DMS79 treated with DMSO at 0.1 percent for 48 hours (cell line): ENCODE data around the gene KRT16.
"Not testable (repeated sequence)": the region's sequence is repeated elsewhere in the genome, so short reads cannot be mapped to it uniquely, and the experiment has no call there.

Experiments used
- DNase-seq: peaks from one replicate; lab custom pipeline; 2025; lab: John Stamatoyannopoulos, UW

Gene KRT16

DNA sequence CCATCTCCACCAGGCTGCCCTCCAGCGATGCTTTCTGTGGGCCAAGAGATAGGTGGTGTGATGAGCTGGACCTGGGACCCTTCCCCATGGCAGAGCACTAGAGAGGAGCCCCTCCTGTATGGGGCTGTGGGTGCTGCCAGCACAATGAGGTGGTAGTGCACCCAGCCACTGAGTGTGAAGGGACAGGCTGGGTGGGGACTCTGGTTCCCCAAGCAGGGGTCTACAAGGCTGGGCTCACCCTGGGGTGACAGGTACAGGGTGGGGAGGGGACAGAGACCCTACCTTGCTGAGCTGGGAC, 15.5 kb upstream of the KRT16 start:
- not testable (repeated sequence) for DNase-seq

DNA sequence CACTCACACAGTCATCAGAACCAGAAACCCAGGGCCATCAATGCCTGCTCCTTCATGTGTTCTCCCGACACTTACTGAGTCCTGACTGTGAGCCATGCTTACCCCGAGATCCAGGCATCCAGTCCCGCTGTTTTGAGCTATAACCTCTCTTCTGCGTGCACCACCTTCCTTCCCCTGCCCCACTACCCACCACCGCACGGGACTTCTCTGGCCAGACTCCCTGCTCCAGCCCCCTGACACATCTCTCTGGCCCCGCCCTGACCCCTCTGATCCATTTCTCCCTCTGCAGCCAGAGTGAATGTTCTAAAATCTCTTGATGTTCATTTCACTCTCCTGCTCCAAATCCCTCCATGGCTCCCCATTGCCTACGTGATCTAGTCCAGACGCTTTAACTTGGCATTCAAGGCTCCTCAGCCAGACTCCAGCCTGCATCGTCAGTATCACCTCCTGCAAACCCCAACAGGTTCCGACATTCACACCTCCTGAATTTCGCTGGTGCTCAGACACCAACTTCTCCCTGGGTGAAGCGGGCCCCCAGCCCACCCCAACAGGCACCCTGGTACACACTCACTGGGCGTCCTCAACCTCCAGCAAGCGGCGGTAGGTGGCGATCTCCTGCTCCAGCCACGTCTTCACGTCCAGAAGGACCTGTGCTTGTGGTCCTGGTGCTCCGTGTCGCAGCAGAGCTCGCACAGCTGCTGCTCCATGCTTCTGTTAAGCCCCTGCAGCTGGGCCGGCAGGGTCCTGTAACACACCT, 14.9 kb upstream of the KRT16 start:
- no peak for DNase-seq

DNA sequence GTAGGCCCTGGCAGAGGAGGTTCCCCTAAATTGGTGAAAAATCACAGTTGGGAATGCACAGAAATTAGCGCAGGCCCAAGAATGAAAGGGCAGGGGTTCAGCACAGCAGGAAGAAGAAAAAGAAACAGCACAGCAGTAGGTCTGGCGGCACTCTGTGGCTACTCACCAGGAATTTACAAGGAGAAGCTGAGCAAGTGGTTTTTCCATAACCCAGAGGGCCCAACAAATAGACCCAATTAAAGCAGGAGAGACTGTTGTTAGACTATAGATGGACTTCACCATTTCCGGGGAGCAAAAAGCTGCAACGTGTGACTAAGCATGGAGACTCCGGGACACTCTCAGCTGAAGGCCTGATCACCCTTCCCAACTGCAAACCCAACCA, 14.3 kb upstream of the KRT16 start:
- not testable (repeated sequence) for DNase-seq

DNA sequence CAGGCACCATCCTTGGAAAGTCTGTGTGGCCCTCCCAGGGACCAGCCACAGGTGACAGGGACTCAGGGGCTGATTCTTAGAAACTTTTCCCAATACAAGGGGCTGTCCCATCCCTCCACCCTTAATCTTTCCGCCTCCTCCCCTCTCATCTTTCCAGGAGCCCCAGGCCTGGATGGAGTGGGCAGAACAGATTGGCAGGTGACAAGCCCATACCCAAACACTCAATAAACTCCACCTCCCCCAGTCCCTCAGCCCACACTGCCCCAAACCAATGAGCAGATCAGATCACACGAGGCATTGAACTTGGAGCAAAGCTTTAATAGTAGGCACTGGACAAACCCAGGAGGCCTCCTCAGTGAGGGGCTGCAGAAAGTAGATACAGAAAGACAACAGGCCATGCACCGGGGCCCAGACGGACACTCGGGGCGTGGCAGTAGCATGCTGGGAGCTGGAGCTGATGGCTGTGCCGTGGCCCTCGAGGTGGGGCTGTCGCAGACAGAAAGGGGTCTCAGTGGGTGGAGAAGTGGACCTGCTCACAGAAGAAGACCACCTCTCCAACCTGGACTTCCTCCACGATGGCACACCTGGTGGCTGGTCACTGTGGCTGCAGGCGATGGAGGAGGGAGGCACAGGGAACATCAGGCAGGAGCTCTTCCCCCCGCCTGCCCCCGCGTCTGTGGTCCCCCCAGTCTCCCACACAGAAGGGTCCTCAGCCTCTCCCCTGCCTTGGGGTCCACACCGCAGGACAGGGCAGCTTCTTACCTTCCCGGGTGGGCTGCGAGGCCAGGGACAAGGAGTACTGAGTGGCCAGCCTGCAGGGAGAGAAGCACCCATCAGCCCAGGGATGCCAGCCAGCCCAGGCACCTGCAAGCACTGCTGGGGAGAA, 13.7 kb upstream of the KRT16 start:
- DNase-seq, result not testable (repeated sequence)

DNA sequence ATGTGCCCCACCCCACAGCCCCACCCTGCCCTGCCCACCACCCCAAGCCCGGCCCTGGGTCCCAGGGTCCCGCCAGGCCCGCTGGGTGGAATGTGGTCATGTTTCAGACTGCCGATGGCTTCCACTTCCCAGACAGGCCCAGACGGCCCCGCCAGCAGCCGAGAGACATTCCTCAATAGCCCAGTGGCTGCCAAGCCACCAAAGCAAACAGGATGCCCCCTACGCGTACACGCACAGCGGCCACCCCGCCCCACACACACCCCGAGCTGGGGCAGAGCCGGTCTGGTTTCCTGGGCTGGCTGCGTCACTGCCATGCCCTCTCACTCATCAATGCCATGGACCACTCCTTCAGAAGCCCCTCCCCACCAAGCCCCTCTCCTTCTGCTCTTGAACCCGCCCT, 13.0 kb upstream of the KRT16 start:
- no peak for DNase-seq

DNA sequence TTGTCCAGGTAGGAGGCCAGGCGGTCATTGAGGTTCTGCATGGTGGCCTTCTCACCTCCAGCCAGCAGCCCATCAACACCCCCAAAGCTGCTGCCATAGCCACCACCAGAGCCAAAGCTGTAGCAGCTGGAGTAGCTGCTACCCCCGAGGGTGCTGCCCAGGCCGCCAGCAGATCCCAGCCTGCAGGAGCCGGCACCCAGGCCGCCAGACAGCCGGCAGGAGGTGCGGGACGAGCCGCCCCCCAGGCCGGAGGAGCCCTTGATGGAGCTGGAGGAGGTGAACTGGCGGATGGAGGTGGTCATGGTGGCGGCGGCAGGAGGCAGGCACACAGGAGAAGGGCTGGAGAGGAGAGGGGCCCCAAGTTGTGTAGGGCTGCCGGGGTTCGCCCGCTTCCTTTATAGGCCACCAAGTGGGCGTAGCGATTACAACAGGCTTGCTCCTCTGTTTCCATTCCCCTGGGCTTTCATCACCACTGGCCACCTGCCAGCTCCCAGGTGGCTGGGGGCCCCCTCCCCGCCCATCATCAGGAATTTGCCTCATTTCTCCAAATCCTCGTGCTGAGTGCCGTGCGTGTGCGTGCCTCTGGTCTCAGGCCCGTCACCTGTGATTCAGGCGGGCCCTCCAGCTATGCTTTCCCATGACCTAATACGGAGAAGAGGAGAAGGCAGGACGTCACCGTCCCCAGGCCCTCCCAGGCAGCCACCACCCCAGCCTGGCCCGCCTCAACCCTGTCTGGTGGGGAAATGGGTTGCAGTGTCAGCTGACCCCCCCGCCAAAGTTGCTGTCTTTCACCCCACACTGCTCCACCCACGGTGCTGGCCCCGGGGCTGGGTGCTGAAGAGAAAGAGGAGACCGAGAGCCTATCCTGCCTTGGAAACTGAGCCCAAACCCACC, 11.9 kb upstream of the KRT16 start, which contains the start of gene KRT17:
Gene KRT17 (minus strand): TSS at position 368 of the 894 bp plus-strand sequence. CDS start 66 bp downstream, at position 302.
- DNase-seq, result no peak

DNA sequence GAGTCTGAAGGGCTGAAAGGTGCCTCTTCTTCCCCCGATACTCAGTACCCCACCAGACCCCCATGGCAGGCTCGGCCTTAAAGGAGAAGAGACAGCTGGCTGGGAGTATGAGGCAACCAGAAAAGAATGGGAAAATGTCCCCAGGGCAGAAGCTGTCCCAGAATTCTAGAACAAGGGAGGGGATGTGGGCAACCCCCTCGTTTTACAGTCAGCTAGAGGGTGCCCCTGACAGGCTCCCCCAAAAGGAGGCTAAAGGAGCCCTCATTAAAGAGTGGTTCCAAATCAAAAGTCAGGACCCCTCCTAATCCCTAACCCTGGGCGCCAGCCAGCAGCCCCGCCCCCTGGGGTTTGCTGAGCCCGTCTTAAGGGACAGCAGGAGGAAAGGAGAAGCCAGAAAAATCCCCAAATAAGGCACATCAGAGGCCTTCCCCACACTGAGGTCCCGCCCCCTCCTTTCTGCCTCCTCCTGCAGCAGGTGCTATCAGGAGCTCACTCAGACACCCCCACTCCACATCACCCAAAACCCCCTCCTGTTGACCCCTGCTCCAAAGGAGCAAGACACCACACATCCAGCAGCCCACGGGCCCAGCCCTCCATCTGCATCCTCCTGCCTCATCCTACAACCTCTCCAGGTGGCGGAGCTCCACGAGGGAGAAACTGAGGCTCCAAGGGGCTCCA, 10.8 kb upstream of the KRT16 start:
- DNase-seq, result not testable (repeated sequence)

DNA sequence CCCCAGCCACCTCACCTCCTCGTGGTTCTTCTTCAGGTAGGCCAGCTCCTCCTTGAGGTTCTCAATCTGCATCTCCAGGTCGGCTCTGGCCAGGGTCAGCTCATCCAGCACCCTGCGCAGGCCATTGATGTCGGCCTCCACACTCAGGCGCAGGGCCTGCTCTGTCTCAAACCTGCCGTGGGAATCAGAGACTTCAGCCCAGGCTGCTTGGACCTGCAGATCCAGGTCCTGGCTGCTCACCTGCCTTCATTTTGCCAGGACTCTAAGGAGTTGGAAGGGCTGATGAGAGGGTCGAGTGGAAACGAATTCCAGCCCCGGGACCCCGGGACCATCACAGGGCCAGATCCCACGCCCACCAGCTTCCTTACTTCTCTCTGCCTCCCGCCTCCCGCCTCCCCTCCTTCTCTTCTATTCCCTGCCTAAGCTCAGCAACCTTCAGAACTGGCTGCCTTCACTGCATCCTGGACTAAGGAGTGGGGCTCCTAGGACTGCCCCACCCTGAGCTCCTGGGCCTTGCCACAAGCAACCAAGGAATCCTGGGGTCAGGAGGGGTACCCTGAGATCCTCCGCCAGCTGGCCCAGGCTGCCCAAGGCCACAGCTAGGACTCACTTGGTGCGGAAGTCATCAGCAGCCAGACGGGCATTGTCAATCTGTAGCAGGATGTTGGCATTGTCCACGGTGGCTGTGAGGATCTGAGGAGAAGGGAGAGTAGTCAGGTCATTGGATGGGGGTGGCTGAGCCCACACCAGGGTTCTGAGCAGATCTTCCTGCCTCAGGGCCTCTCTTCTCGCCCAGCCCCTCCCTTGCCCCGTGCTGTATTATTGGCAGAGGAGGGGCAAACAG, 10.0 kb upstream of the KRT16 start:
- not testable (repeated sequence) for DNase-seq

DNA sequence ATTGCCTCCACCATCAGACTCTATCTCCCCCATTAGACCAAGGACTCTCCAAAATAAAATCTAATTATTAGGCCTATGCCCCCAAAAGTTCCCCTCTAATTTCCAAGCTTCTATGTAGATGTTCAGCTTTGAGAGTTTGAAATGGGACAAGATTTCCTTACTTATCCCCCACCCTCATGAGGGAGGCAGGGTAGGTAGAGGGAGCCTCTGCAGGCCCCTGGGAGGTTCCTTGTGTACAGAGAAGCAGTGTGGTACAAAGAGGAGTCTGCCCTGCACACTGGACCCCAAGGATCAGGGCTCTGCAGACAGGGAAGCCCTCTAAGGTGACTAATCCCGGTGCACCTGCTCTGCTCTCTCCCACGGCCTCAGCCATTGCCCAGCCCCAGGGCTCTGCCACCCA, 9.3 kb upstream of the KRT16 start:
- DNase-seq, result no peak

DNA sequence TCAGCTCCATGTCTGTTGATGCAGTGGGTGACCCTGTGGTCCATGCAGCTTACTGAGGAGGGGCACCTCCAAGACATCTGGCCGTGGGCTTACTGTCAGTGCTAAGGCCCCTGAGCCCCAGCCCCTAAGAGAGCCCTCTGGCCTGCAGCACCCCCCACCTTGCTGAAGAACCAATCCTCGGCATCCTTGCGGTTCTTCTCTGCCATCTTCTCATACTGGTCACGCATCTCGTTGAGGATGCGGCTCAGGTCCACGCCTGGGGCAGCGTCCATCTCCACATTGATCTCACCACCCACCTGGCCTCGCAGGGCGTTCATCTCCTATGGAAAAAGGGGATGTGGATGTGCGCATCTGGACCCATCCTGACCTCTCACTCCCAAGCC, 8.9 kb upstream of the KRT16 start:
- DNase-seq, result not testable (repeated sequence)

DNA sequence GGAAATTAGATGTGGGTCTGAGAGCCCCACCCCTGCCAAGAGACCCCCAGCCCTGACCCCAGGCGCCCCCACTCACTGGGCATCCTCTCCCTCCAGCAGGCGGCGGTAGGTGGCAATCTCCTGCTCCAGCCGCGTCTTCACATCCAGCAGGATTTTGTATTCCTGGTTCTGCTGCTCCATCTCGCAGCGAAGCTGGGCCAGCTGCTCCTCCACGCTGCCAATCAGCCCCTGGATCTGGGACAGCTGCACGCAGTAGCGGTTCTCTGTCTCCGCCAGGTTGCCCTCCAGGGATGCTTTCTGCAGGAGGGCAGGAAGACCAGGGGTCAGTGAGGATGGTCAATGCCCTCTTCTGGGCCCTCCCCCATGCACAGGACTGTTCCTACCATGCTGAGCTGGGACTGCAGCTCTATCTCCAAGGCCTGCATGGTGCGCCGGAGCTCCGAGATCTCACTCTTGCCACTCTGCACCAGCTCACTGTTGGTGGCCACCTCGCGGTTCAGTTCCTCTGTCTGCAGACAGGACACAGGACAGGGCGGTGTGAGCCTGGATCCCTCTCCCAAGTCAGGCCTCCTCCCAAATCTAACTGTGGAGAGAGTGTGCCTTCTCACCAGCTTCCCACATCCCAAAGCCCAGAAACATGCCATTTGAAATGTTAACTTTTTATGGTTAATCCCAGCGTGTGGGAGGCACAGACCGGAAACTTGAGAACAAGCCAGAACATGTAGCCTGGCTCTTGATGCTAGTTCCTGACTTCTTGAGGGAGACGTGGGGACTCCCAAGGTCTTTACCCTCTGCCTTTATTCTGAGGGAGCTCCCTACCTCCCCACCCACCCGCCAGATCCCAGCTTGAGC, 8.2 kb upstream of the KRT16 start:
- DNase-seq, result no peak

DNA sequence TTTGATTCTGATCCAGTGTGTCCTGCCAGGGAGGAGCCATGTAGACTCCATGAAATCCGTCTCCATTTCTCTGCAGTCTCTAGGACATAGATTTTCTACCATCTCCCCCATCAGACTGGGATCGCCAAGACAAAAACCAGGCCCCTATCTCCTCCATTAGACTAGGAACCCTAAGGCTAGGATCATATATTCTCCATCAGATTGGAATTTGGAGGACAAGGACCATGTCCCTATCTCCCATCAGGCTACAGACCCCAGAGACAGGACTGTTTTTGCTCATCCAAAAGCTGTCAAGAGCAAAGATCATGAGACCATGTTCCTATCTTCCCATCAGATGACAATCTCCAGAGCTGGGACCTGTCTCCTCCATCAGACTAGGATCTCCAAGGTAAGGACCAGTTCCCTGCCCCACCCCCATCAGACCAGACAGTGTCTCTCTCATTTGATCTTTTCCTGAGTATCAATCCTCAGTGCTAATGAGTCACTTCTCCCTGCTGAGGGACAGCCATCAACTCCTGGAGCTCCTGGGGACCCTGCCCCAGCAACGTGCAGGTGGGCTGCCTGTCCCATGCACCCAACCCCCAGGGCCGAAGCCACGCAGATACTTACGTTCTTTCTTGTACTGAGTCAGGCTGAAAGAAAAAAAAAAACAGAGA, 7.5 kb upstream of the KRT16 start:
- not testable (repeated sequence) for DNase-seq

DNA sequence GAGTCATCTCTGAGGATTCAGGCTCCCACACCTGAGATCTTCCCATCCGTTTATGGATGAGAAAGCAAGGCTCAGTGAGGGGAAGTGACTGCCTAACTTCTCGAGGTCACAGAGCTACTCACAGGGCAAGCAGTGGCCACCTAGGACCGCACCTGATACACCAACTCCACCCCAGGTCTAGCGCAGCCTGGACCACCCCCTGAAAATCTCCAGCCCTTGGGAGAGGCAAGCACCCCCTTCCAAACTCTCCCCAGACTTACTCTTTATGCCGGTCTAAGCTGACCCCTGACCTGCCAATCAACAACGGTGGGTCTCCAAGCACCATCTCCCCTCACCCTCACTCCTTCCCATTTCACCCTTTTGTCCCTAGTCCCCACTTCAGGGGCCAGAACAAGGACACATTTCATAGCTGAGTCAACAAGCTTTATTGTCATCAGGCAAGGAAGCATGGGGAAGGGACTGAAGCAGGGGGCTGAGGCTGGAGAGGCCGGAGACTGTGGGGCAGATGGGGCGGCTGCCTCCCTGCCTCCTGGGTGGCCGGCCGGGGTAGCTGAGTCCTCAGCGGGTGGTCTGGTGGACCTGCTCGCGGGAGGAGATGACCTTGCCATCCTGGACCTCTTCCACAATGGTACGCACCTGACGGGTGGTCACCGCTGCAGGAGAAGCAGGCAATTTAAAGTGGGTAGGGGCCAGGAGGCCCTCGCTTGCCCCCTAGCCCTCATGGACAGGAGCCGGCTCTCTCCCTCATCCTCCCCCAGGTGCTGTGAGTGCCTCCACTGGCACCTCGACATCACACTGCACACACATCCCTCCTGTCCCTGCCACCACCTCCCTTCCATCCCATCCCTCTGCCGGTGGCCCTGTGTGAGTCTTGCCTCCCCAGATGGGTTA, 6.7 kb upstream of the KRT16 start:
- no peak for DNase-seq

DNA sequence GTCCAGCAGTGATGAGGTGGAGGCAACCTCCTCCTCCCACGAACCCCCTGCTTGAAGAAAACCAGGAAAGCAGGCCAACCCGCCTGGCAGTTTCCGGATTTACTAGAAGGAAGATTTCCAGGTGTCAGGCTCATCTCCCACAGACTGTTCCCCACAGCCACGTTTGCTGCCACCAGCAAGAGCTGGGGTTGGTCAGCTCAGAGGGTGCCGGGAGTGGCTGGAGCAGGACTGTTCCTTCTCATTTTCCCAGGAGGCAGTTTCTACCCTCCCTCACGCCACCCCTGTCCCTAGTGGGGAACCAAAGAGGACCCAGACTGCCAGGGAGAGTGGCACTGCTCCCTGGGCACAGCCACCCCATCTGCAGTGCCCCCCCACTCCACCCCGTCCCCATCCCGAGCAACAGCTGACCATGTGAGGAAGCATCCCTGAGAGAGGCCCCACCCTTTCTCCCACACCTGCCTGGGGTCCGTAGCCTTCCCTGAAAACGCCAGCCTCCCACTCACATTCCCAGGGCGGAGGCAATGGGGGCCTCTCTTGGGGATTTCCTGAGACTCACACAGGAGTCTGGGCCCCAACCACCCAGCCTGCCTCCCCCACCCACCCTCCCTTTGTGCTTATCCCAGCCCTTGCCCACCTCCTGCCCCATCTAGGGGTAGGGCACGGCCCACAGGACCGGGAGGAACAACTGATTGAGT, 5.9 kb upstream of the KRT16 start:
- no peak for DNase-seq

DNA sequence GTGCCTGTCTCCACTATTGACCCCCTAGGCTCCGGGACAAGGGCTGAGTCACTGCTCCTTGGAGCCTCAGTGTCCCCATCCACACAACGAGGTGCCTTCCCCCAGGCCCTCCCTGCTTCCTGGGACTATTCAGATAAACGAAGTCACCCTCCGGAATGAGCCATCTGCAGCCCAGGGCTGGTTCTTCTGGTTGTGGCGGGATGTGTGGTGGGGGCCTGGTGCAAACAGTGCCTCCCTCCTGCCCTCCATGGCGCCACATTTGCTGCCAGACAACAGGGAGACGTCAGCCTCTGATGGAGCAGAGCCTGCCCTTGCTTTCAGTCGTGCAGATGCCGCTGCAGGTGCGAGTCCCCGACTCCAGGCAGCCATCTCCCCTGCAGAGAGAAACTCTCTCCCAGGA, 5.1 kb upstream of the KRT16 start:
- no peak for DNase-seq

DNA sequence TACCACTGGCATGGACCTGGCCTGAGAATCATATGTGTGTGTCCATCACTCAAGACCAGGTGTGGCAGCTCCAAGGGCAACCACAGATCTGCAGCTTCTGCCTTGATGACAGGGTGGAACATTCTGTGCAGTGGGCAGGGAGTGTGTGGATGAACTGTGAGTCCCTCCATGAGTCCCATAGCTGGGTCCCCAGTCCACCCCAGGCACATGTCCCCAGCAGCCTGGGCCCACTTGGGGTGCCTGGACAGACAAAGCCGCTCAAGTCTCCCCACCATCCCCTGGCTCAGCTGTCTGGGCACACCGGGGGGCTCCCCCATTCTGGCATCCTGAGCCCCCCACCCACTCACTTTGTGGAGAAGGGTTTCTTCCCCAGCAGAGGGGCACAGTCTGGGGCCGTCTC, 4.6 kb upstream of the KRT16 start:
- no peak for DNase-seq

DNA sequence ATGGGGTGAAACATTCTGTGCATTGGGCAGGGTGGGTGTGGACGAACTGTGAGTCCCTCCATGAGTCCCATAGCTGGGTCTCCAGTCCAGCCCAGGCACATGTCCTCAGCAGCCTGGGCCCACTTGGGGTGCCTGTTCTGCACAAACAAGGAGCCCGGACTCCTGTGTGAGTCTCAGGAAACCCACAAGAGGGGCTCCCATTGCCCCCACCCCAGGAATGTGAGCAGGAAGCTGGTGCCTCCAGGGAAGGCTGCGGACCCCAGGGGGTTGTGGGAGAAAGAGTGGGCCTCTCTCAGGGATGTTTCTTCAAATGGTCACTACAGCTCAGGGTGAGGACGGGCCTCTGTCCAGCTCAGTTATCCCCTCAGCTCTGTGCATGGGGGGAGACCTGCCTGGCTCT, 3.9 kb upstream of the KRT16 start:
- not testable (repeated sequence) for DNase-seq

DNA sequence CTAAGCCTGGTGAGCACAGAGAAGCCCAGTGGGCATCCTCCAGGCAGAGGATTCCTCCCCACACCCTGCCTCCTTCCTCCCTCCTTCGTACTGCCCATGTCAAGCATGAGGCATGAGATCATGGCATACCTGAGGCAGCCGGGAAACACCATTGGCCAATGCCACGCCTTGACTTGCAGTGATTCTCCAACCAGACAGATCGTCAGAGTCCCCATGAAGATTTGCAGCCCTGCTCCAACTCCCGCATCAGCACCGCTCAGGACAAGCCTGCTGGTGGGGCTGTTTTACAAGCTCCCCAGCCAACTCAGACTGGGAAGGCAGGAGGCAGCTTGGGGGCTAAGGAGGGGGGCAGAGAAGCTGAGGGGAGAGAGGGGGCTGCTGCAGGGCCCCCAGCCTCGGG, 2.9 kb upstream of the KRT16 start:
- no peak for DNase-seq
